RWPE1 (cell line): Measurements from ENCODE around the gene MBTPS1.

Source experiments
- CTCF ChIA-PET: fragments of 350-600 bp; sonication (Branson Sonifier 250); formaldehyde crosslinking; extraction: SDS; loops from one replicate; lab custom pipeline; 2021; lab: Yijun Ruan, JAX
- POLR2A ChIA-PET: fragments of 400-600 bp; formaldehyde crosslinking; extraction: SDS; loops from one replicate; lab custom pipeline; 2020; ENCODE audit warnings: antibody characterized with exemption; ENCODE audit not compliant: low non-redundant PET; lab: Yijun Ruan, JAX
- DNase-seq: peaks from one replicate; pipeline ENCODE4 v3.0.0; 2012; ENCODE audit warnings: low spot score
- H3K27ac ChIP-seq: fragments of 450-650 bp; 2 replicates; pipeline ENCODE4 v1.5.1; 2017
- TF ChIP-seq, protein P1 (sequence below): fragments of 450-650 bp; conservative IDR thresholded peaks from 2 replicates; pipeline ENCODE4 v1.5.1; 2017; ENCODE audit warnings: low read depth, mild to moderate bottlenecking

The MBTPS1 gene

DNA sequence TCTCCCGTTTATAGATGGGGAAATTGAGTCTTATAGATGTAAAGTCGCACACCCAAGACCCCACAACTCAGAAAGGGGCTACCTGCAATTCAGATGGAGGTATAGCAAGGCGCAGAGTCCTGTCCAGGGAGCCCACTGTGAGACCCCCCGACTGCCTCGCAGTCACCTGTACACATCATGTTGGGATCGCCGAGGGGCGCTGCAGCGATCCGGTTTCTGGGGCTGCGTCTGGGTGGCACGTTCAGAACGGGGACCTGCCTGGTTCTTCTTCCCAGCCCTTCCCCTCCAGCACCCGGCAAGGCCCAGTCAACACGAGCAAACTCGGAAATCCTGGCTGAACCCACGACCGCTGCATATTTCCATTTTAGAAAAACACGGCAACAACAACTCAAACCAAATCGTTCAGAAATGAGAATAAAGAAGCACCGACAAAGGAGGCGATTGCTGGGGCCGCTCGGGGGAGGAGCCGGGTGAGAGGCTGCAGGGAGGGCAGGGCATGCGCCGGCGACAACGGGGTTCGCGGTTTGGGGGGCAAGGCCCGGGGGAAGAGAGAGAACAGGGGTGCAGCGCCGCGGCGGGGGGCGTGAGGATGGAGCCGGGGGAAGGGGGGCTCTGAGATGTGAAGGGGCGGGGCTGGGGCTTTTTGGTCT, 27.6 kb upstream of the MBTPS1 start:
- CTCF ChIA-PET, result interaction anchor here (0.6 to 1.7 kb wide), 5 partner anchors 25 to 138 kb away, joined by 3 to 5 read pairs (median 4); partner anchors contain the start of gene TAF1C
- peak overlapping the region; percentile 73 for H3K27ac ChIP-seq
- DNase-seq, result peak; percentile 22
- POLR2A ChIA-PET, result interaction anchor here (1.4 kb wide), 1 partner anchor 10 kb away, joined by 4 read pairs; no protein-coding TSS in a partner anchor
- TF ChIP-seq, protein P1, sequence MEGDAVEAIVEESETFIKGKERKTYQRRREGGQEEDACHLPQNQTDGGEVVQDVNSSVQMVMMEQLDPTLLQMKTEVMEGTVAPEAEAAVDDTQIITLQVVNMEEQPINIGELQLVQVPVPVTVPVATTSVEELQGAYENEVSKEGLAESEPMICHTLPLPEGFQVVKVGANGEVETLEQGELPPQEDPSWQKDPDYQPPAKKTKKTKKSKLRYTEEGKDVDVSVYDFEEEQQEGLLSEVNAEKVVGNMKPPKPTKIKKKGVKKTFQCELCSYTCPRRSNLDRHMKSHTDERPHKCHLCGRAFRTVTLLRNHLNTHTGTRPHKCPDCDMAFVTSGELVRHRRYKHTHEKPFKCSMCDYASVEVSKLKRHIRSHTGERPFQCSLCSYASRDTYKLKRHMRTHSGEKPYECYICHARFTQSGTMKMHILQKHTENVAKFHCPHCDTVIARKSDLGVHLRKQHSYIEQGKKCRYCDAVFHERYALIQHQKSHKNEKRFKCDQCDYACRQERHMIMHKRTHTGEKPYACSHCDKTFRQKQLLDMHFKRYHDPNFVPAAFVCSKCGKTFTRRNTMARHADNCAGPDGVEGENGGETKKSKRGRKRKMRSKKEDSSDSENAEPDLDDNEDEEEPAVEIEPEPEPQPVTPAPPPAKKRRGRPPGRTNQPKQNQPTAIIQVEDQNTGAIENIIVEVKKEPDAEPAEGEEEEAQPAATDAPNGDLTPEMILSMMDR, result 0 out of 2 replicates have a peak, but pooled peaks have one; percentile 16

DNA sequence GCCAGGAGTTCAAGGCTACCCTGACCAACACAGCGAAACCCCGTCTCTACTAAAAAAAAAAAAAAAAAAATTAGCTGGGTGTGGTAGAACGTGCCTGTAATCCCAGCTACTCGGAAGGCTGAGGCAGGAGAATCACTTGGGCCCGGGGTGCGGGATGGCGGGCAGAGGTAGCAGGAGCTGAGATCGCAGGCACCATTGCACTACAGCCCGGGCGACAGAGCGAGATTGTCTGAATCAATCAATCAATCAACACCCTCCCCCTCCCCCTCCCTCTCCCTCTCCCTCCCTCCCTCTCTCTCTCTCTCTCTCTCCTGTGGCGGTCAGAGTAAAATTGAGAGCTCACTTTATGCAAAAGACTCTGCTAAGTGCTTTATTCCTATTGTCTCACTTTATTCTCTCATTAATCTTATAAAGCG, 27.1 kb upstream of the MBTPS1 start:
- peak overlapping the region; percentile 73 for H3K27ac ChIP-seq
- TF ChIP-seq, protein P1, result no peak
- CTCF ChIA-PET, result interaction anchor here (0.6 to 1.7 kb wide), 3 partner anchors 29 to 138 kb away, joined by 3 to 5 read pairs (median 3); partner anchors contain the start of gene TAF1C
- POLR2A ChIA-PET, result no interaction called here
- DNase-seq, result no peak

DNA sequence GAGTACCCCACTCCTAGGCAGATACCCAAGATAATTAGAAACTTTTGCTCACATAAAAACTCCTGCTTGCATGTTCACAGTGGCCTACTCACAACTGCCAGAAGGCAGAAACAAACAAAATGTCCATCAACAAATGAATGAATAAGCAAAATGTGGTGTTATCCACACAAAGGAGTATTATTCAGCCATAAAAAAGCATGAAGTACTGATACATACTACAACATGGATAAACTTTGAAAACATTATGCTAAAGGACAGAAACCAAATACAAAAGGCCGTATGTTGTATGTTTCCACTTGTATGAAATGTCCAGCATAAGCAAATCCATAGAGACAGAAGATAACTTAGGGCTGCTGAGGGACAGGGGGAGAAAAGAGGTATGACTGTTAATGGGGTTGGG, 26.3 kb upstream of the MBTPS1 start:
- no peak for DNase-seq
- TF ChIP-seq, protein P1, result no peak
- H3K27ac ChIP-seq, result no peak overlapping the region
- CTCF ChIA-PET, result interaction anchor here (0.7 to 1.7 kb wide), 2 partner anchors 44 to 552 kb away, joined by 3 to 5 read pairs; partner anchors contain the start of gene TAF1C
- POLR2A ChIA-PET, result no interaction called here

DNA sequence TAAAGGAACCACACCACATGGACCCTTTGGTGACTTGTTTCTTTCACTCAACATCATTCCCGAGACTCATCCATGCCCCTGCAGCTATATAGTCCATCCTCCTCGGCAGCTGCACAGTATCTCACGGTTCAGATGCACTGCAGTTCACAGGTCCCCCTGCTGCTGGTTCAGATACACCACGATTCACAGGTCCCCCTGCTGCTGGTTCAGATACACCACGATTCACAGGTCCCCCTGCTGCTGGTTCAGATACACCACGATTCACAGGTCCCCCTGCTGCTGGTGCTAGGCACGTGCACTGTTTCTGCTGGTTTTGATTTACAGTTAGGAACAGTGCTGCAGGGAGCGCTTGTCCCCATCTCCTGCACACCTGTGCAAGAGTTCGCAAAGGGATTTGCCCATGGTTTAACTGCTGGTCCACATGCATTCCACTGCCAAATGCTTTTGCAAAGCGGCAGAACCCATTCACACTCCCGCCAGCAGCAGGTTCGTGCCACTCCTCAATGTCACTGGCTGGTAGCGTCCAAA, 24.5 kb upstream of the MBTPS1 start:
- DNase-seq, result no peak
- POLR2A ChIA-PET, result no interaction called here
- H3K27ac ChIP-seq, result no peak overlapping the region
- CTCF ChIA-PET, result interaction anchor here (0.6 kb wide), 1 partner anchor 146 kb away, joined by 4 read pairs; no protein-coding TSS in a partner anchor
- TF ChIP-seq, protein P1, result no peak

DNA sequence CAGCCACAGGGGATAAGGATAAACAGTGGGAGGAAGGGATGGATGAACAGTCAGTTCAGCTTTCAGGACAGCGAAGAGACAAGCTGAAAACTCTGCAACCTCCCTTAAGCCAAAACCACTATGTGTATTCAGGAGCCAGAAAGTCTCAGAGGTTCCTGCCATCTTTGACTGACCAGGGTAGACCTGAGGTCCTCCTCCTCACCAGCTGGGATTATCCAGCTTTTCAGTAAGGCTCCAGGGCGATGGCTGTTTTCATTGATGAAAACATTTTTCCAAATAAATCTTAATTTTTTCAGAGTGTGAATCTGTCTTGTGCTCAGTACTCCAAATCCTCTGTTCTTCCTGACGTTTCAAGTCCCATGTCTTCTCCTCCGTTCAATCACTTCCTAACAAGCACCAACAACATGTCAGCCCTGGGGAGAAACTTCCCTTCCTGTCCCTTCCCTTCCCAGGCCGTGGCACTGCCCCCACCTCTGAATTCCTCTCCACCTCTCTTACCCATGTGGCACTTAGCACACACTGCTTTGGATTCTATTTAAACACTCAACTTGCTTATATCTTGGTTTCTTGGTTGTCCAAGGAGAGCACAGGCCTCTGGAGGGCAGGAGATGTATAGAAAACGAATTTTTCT, 23.0 kb upstream of the MBTPS1 start:
- CTCF ChIA-PET, result no interaction called here
- TF ChIP-seq, protein P1, result no peak
- DNase-seq, result no peak
- POLR2A ChIA-PET, result no interaction called here
- H3K27ac ChIP-seq, result no peak overlapping the region
